CD14-positive monocyte (primary cell): ENCODE results near the gene ELF1. TPM values are rescaled to one million over a fixed set of nuclear protein-coding genes. Genes with fewer than 3 reads are reported as not detected.

Source experiments
- DNase-seq, 3 donors: peaks; one replicate each; pipeline ENCODE4 v3.0.0-alpha.2; 2011 to 2022
- H2AFZ ChIP-seq: 2 replicates; pipeline ENCODE4 v1.6.0; 2012; ENCODE audit warnings: mild to moderate bottlenecking, low read depth, low read length, inconsistent platforms; ENCODE audit not compliant: insufficient read depth, poor library complexity, severe bottlenecking
- H3K27ac ChIP-seq, 2 donors: 1 replicate in 1 of 2; 2 replicates in 1 of 2; pipeline ENCODE4 v1.5.1; 2012 to 2013; ENCODE audit warnings: low read length in 2 of 2, control low read depth in 1 of 2, inconsistent platforms in 1 of 2, low read depth in 1 of 2, mild to moderate bottlenecking in 1 of 2
- H3K27me3 ChIP-seq, 2 donors: one replicate each; pipeline versions ENCODE4 v1.6.0 to v1.6.1; 2011 to 2013; ENCODE audit warnings: low read length in 2 of 2; ENCODE audit not compliant: control insufficient read depth in 2 of 2, insufficient read depth in 2 of 2
- H3K36me3 ChIP-seq, 2 donors: replicated peaks in 1 of 2; 1 replicate in 1 of 2; 2 replicates in 1 of 2; pipeline versions ENCODE4 v1.5.1 to v1.6.1; 2012 to 2013; ENCODE audit warnings: low read length in 2 of 2, control low read depth in 1 of 2, inconsistent platforms in 1 of 2, mild to moderate bottlenecking in 1 of 2; ENCODE audit not compliant: insufficient read depth in 2 of 2, control insufficient read depth in 1 of 2
- H3K4me1 ChIP-seq, 2 donors: 1 replicate in 1 of 2; 2 replicates in 1 of 2; pipeline versions ENCODE4 v1.5.1 to v1.6.1; 2012 to 2013; ENCODE audit warnings: low read length in 2 of 2, control low read depth in 1 of 2, inconsistent platforms in 1 of 2, mild to moderate bottlenecking in 1 of 2, moderate library complexity in 1 of 2; ENCODE audit not compliant: insufficient read depth in 2 of 2, control insufficient read depth in 1 of 2
- H3K4me2 ChIP-seq: replicated peaks from 2 replicates; pipeline ENCODE3; 2012; ENCODE audit warnings: low read length, moderate library complexity, mild to moderate bottlenecking; ENCODE audit not compliant: poor library complexity, severe bottlenecking; ENCODE audit errors: extremely low read depth
- H3K4me3 ChIP-seq, 3 experiments: fragments of 200-600 bp in 1 of 3; sonication (generic) in 1 of 3; replicated peaks in 1 of 3; 1 replicate in 2 of 3; 2 replicates in 1 of 3; pipeline ENCODE4 v1.5.1; 2011 to 2013; ENCODE audit warnings: low read length in 3 of 3, mild to moderate bottlenecking in 3 of 3, control low read depth in 2 of 3, low read depth in 2 of 3, inconsistent platforms in 1 of 3, moderate library complexity in 1 of 3
- H3K79me2 ChIP-seq: 2 replicates; pipeline ENCODE4 v1.6.0; 2012; ENCODE audit warnings: mild to moderate bottlenecking, control low read depth, inconsistent platforms, low read length, moderate library complexity; ENCODE audit not compliant: insufficient read depth
- H3K9ac ChIP-seq: 2 replicates; pipeline ENCODE4 v1.6.0; 2017; ENCODE audit warnings: low read length, mild to moderate bottlenecking; ENCODE audit not compliant: insufficient read depth, poor library complexity, severe bottlenecking
- H3K9me3 ChIP-seq, 2 donors: replicated peaks in 1 of 2; 1 replicate in 1 of 2; 2 replicates in 1 of 2; pipeline versions ENCODE4 v1.5.1 to v1.6.1; 2012 to 2013; ENCODE audit warnings: low read length in 2 of 2, control low read depth in 1 of 2; ENCODE audit not compliant: control insufficient read depth in 1 of 2, insufficient read depth in 1 of 2
- H4K20me1 ChIP-seq: 2 replicates; pipeline ENCODE4 v1.6.0; 2012; ENCODE audit warnings: mild to moderate bottlenecking, low read length, control low read depth, moderate library complexity; ENCODE audit not compliant: insufficient read depth
- H3K27ac Mint-ChIP-seq, 7 donors: one replicate each; pipeline ENCODE4 v1.8.0; 2020; ENCODE audit warnings: mild to moderate bottlenecking in 7 of 7, mixed read lengths in 7 of 7, moderate library complexity in 6 of 7, inconsistent platforms in 2 of 7
- H3K27me3 Mint-ChIP-seq, 3 donors: one replicate each; pipeline ENCODE4 v1.8.0; 2021 to 2022; ENCODE audit warnings: low read depth in 3 of 3, mild to moderate bottlenecking in 3 of 3, mixed read lengths in 3 of 3, moderate library complexity in 3 of 3, inconsistent platforms in 1 of 3
- H3K36me3 Mint-ChIP-seq, 2 donors: one replicate each; pipeline ENCODE4 v1.8.0; 2020; ENCODE audit warnings: mixed read lengths in 2 of 2, inconsistent platforms in 1 of 2, mild to moderate bottlenecking in 1 of 2
- H3K4me1 Mint-ChIP-seq: one replicate; pipeline ENCODE4 v1.8.0; 2020; ENCODE audit warnings: mild to moderate bottlenecking, mixed read lengths
- H3K4me3 Mint-ChIP-seq, 2 donors: one replicate each; pipeline ENCODE4 v1.8.0; 2020; ENCODE audit warnings: mild to moderate bottlenecking in 2 of 2, mixed read lengths in 2 of 2, moderate library complexity in 1 of 2
- H3K9me3 Mint-ChIP-seq, 7 donors: one replicate each; pipeline ENCODE4 v1.8.0; 2020 to 2022; ENCODE audit warnings: mixed read lengths in 7 of 7, mild to moderate bottlenecking in 6 of 7, moderate library complexity in 6 of 7, inconsistent platforms in 2 of 7
- WGBS: methylation state at CpG from one replicate; pipeline ENCODE4 v1.1.5; 2013; ENCODE audit warnings: missing lambda C conversion rate; ENCODE audit not compliant: insufficient coverage; 5-methylcytosine and 5-hydroxymethylcytosine counted together
- intact Hi-C, 2 donors: fragments of 100-400 bp; cut with micrococcal nuclease; formaldehyde crosslinking; loops; one replicate each; pipeline versions ENCODE4 v1.15.0 to v1.15.1; 2023
- polyA plus RNA-seq, 3 donors: library from polyadenylated mRNA; depleted of rRNA in 1 of 3; unstranded in 2 of 3; stranded (reverse) in 1 of 3; fragments of 300-500 nt in 2 of 3; fragments of >200 nt in 1 of 3; fragmentation: Illumina TruSeq in 2 of 3; gene quantifications; 1 replicate in 2 of 3; 2 replicates in 1 of 3; pipeline ENCODE4 v1.2.3, GENCODE V29; 2012 to 2021
- TF ChIP-seq, protein P1 (sequence below): fragments of 200-600 bp; IDR thresholded peaks from one replicate; pipeline ENCODE4 v1.8.0; 2022; ENCODE audit warnings: antibody characterized with exemption, mild to moderate bottlenecking

ELF1 gene
- polyA plus RNA-seq, 3 donors = 63.1 to 83.3 (median 83.3) TPM

DNA sequence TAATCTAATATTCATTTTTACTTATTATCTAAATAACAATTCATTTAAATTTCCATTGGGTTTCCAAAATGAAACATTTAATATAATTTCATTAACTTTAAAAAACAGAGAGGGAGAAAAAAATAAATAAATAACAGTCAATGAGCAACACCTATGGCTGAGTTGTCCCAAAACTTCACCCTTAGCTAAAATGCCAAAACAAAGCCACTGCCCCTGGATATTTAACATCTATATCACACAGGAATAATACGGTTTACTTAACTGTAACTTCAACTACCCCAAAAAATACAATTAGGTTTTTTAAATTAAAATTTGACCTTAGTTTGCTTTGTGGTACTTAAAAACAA is 541 bp downstream of the ELF1 start:
- no CpG with 5 or more reads among the region's 1 CpG for WGBS
- Histone ChIP-seq H3K79me2 (peaks cover 98% of the 10 kb centered on the region), H4K20me1 (peaks cover 33% of the 10 kb centered on the region), H3K27ac (peak overlapping the region; percentile 71 to 100), H3K27me3 (no peaks in the 10 kb centered on the region), H3K4me2 (peak overlapping the region; percentile 79), H3K4me1 (peaks cover 35 to 43% of the 10 kb centered on the region in 2 donors), H2AFZ (no peak overlapping the region), H3K9ac (peak overlapping the region; percentile 99), H3K36me3 (peaks cover 0 to 6% of the 10 kb centered on the region in 2 donors), H3K4me3 (peak overlapping the region; percentile 86 to 100 (median 89)), H3K9me3 (no peaks in the 10 kb centered on the region)
- Mint-ChIP-seq H3K4me1 (peaks cover 40% of the 10 kb centered on the region), H3K27ac (peak overlapping the region; percentile 97 to 100 (median 99)), H3K9me3 (no peaks in the 10 kb centered on the region), H3K27me3 (no peaks in the 10 kb centered on the region), H3K4me3 (peak overlapping the region; percentile 75 to 93), H3K36me3 (peaks cover 14 to 16% of the 10 kb centered on the region in 2 donors)
- intact Hi-C loops = loop anchor here (2.0 to 5.0 kb wide), 3 partner anchors 34 to 42 kb away; partner anchors contain the start of gene WBP4 (in 1 of the 2)
- TF ChIP-seq, protein P1, sequence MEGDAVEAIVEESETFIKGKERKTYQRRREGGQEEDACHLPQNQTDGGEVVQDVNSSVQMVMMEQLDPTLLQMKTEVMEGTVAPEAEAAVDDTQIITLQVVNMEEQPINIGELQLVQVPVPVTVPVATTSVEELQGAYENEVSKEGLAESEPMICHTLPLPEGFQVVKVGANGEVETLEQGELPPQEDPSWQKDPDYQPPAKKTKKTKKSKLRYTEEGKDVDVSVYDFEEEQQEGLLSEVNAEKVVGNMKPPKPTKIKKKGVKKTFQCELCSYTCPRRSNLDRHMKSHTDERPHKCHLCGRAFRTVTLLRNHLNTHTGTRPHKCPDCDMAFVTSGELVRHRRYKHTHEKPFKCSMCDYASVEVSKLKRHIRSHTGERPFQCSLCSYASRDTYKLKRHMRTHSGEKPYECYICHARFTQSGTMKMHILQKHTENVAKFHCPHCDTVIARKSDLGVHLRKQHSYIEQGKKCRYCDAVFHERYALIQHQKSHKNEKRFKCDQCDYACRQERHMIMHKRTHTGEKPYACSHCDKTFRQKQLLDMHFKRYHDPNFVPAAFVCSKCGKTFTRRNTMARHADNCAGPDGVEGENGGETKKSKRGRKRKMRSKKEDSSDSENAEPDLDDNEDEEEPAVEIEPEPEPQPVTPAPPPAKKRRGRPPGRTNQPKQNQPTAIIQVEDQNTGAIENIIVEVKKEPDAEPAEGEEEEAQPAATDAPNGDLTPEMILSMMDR = no peak
- peak in 2 of 3 donors; percentile 29 to 32 for DNase-seq

DNA sequence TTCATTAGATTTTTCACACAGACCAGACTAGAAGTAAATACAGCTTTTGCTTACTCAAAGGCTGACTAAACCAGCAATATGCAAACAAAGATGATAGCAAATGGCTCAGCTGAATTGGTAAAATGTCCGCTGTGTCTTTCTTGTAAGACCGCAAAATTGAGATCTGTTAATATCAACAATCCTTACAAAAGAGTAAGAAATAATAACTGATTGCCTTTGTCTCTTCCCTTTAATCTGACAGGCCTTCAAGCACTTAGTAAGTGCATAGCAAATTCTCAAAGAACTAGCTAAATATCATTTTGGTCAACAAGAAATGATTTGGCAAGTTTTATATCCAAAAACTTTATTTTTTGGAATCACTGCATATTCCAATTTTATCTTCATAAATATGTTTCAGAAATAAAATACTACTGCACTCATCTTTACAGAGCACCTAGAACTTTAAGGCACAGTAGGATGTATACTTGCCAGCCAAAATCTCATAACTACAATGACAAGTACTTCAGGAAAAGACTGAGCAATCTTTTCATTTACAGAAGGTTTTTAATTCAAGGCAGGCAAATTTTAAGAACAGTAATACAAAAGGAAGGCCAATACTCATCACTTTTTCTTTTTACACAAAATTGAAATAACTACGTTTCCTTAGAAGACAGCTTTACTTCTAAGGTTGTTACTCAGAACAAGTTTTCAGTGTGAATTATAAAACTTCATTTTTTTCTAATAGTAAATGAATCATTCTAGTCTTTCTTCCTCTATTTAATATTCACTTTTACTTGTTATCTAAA is 1.1 kb downstream of the ELF1 start:
- Histone ChIP-seq H3K9me3 (no peaks in the 10 kb centered on the region), H3K4me1 (peaks cover 37 to 49% of the 10 kb centered on the region in 2 donors), H3K27ac (peak overlapping the region; percentile 71 to 100), H2AFZ (no peak overlapping the region), H3K9ac (peak overlapping the region; percentile 99), H4K20me1 (peaks cover 38% of the 10 kb centered on the region), H3K36me3 (peaks cover 0 to 9% of the 10 kb centered on the region in 2 donors), H3K4me3 (peak overlapping the region; percentile 86 to 100 (median 89)), H3K79me2 (peaks cover 98% of the 10 kb centered on the region), H3K27me3 (no peaks in the 10 kb centered on the region), H3K4me2 (peak overlapping the region; percentile 79)
- no CpG with 5 or more reads among the region's 3 CpGs for WGBS
- peaks cover 45% of the 10 kb centered on the region for H3K4me1 Mint-ChIP-seq
- H3K27ac Mint-ChIP-seq = peak overlapping the region; percentile 88 to 100 (median 99)
- no peaks in the 10 kb centered on the region for H3K9me3 Mint-ChIP-seq
- DNase-seq = peak; percentile 33 to 38 (median 38)
- H3K36me3 Mint-ChIP-seq = peaks cover 18 to 20% of the 10 kb centered on the region in 2 donors
- no peaks in the 10 kb centered on the region for H3K27me3 Mint-ChIP-seq
- H3K4me3 Mint-ChIP-seq = peak overlapping the region; percentile 83 to 93
- TF ChIP-seq, protein P1 = no peak
- intact Hi-C loops = loop anchor here (2.0 to 5.0 kb wide), 3 partner anchors 34 to 43 kb away; partner anchors contain the start of gene WBP4 (in 1 of the 2)
